ENCODE data around the gene LIPM. TPM values are rescaled to one million over a fixed set of nuclear protein-coding genes. Genes with fewer than 3 reads are reported as not detected.

The LIPM gene
- total and polyA plus RNA-seq, 4 experiments from 2014 or later: not detected

- Mint-ChIP-seq H3K4me3 (no peak overlapping the region), H3K36me3 (no peaks in the 10 kb centered on the region), H3K4me1 (peaks cover 0 to 5% (median 4%) of the 10 kb centered on the region in 4 donors), H3K9me3 (no peaks in the 10 kb centered on the region), H3K27ac (no peak overlapping the region), H3K27me3 (peaks cover 0 to 2% of the 10 kb centered on the region in 2 donors)
- H3K9me3 ChIP-seq (ENCODE audit: control insufficient read depth in 1 of 2, low read length in 2 of 2): no peaks in the 10 kb centered on the region
- H3K27me3 ChIP-seq (ENCODE audit: insufficient read depth, low read length): no peaks in the 10 kb centered on the region
- DNase-seq: no peak
- ChIA-PET POLR2A (ENCODE audit: partially characterized antibody) (no interaction called here), CTCF (ENCODE audit: partially characterized antibody) (interaction anchor here (1.6 kb wide), 1 partner anchor 171 kb away, joined by 4 read pairs; no protein-coding TSS in a partner anchor)
- H3K27ac ChIP-seq (ENCODE audit: low read depth, low read length): no peak overlapping the region
- no peaks in the 10 kb centered on the region for H3K36me3 ChIP-seq (ENCODE audit: insufficient read depth, low read length)
- H3K4me1 ChIP-seq (ENCODE audit: insufficient read depth, low read length): no peaks in the 10 kb centered on the region
- no peak overlapping the region for H3K4me3 ChIP-seq (ENCODE audit: low read length in 2 of 2)
- intact Hi-C loops (cut with micrococcal nuclease): no loop called here
Measured at GRCh38 chr10:88763441-88763840, 39.1 kb upstream of the LIPM start.

GRCh38 chr10:88764110-88764509 is 38.4 kb upstream of the LIPM start:
- no peak overlapping the region for H3K27ac Mint-ChIP-seq

GRCh38 chr10:88765816-88766215 is 36.7 kb upstream of the LIPM start:
- Mint-ChIP-seq H3K27ac (no peak overlapping the region), H3K4me1 (no peaks in the 10 kb centered on the region), H3K27me3 (peaks cover 0 to 2% of the 10 kb centered on the region in 2 donors), H3K36me3 (no peaks in the 10 kb centered on the region), H3K4me3 (no peak overlapping the region), H3K9me3 (no peaks in the 10 kb centered on the region)
- DNase-seq: no peak
- H3K36me3 ChIP-seq (ENCODE audit: insufficient read depth, low read length): no peaks in the 10 kb centered on the region
- ChIA-PET POLR2A (ENCODE audit: partially characterized antibody) (no interaction called here), CTCF (ENCODE audit: partially characterized antibody) (no interaction called here)
- H3K27ac ChIP-seq (ENCODE audit: low read depth, low read length): no peak overlapping the region
- no peaks in the 10 kb centered on the region for H3K27me3 ChIP-seq (ENCODE audit: insufficient read depth, low read length)
- intact Hi-C loops (cut with micrococcal nuclease): no loop called here
- H3K4me1 ChIP-seq (ENCODE audit: insufficient read depth, low read length): no peaks in the 10 kb centered on the region
- H3K9me3 ChIP-seq (ENCODE audit: control insufficient read depth in 1 of 2, low read length in 2 of 2): no peaks in the 10 kb centered on the region
- H3K4me3 ChIP-seq (ENCODE audit: low read length in 2 of 2): no peak overlapping the region

More at GRCh38 chr10:88764110-88764509, 38.4 kb upstream of the LIPM start:
- POLR2A ChIA-PET (ENCODE audit: partially characterized antibody): no interaction called here
- Histone ChIP-seq H3K27ac (ENCODE audit: low read depth, low read length) (no peak overlapping the region), H3K4me1 (ENCODE audit: insufficient read depth, low read length) (no peaks in the 10 kb centered on the region), H3K27me3 (ENCODE audit: insufficient read depth, low read length) (no peaks in the 10 kb centered on the region), H3K9me3 (ENCODE audit: control insufficient read depth in 1 of 2, low read length in 2 of 2) (no peaks in the 10 kb centered on the region), H3K36me3 (ENCODE audit: insufficient read depth, low read length) (no peaks in the 10 kb centered on the region), H3K4me3 (ENCODE audit: low read length in 2 of 2) (no peak overlapping the region)
- DNase-seq: no peak
- intact Hi-C loops (cut with micrococcal nuclease): no loop called here
- Mint-ChIP-seq H3K4me3 (no peak overlapping the region), H3K27me3 (peaks cover 0 to 2% of the 10 kb centered on the region in 2 donors), H3K36me3 (no peaks in the 10 kb centered on the region), H3K4me1 (peaks cover 0 to 5% (median 4%) of the 10 kb centered on the region in 4 donors), H3K9me3 (no peaks in the 10 kb centered on the region)
- CTCF ChIA-PET (ENCODE audit: partially characterized antibody): interaction anchor here (1.6 kb wide), 1 partner anchor 170 kb away, joined by 4 read pairs; no protein-coding TSS in a partner anchor

- H3K27ac ChIP-seq (ENCODE audit: low read depth, low read length): no peak overlapping the region
- H3K36me3 ChIP-seq (ENCODE audit: insufficient read depth, low read length): no peaks in the 10 kb centered on the region
- Mint-ChIP-seq H3K4me3 (no peak overlapping the region), H3K9me3 (peaks cover 0 to 8% (median 1%) of the 10 kb centered on the region in 8 donors), H3K4me1 (no peaks in the 10 kb centered on the region), H3K27ac (no peak overlapping the region), H3K27me3 (peaks cover 2 to 4% of the 10 kb centered on the region in 2 donors), H3K36me3 (no peaks in the 10 kb centered on the region)
- intact Hi-C loops (cut with micrococcal nuclease): no loop called here
- H3K4me3 ChIP-seq (ENCODE audit: low read length in 2 of 2): no peak overlapping the region
- ChIA-PET CTCF (ENCODE audit: partially characterized antibody) (no interaction called here), POLR2A (ENCODE audit: partially characterized antibody) (no interaction called here)
- H3K9me3 ChIP-seq (ENCODE audit: control insufficient read depth in 1 of 2, low read length in 2 of 2): no peaks in the 10 kb centered on the region
- no peaks in the 10 kb centered on the region for H3K27me3 ChIP-seq (ENCODE audit: insufficient read depth, low read length)
- no peak for DNase-seq
- H3K4me1 ChIP-seq (ENCODE audit: insufficient read depth, low read length): no peaks in the 10 kb centered on the region
Measured at GRCh38 chr10:88769384-88769783, 33.1 kb upstream of the LIPM start.

- no peaks in the 10 kb centered on the region for H3K36me3 Mint-ChIP-seq
- Histone ChIP-seq H3K36me3 (ENCODE audit: insufficient read depth, low read length) (no peaks in the 10 kb centered on the region), H3K27me3 (ENCODE audit: insufficient read depth, low read length) (no peaks in the 10 kb centered on the region), H3K9me3 (ENCODE audit: control insufficient read depth in 1 of 2, low read length in 2 of 2) (no peaks in the 10 kb centered on the region), H3K4me3 (ENCODE audit: low read length in 2 of 2) (no peak overlapping the region), H3K4me1 (ENCODE audit: insufficient read depth, low read length) (no peaks in the 10 kb centered on the region), H3K27ac (ENCODE audit: low read depth, low read length) (no peak overlapping the region)
- ChIA-PET POLR2A (ENCODE audit: partially characterized antibody) (no interaction called here), CTCF (ENCODE audit: partially characterized antibody) (interaction anchor here (0.9 kb wide), 1 partner anchor 30 kb away, joined by 3 read pairs; no protein-coding TSS in a partner anchor)
- H3K4me1 Mint-ChIP-seq: peaks cover 0 to 2% (median 0%) of the 10 kb centered on the region in 4 donors
- H3K27me3 Mint-ChIP-seq: peaks cover 0 to 2% of the 10 kb centered on the region in 2 donors
- no peaks in the 10 kb centered on the region for H3K9me3 Mint-ChIP-seq
- intact Hi-C loops (cut with micrococcal nuclease): no loop called here
- no peak overlapping the region for H3K27ac Mint-ChIP-seq
- no peak overlapping the region for H3K4me3 Mint-ChIP-seq
- DNase-seq: no peak
Measured at GRCh38 chr10:88781206-88781605, 21.3 kb upstream of the LIPM start.

- DNase-seq: no peak
- H3K27me3 Mint-ChIP-seq: peaks cover 2 to 3% of the 10 kb centered on the region in 2 donors
- Histone ChIP-seq H3K27me3 (ENCODE audit: insufficient read depth, low read length) (no peaks in the 10 kb centered on the region), H3K4me1 (ENCODE audit: insufficient read depth, low read length) (no peaks in the 10 kb centered on the region), H3K27ac (ENCODE audit: low read depth, low read length) (no peak overlapping the region), H3K4me3 (ENCODE audit: low read length in 2 of 2) (no peak overlapping the region), H3K9me3 (ENCODE audit: control insufficient read depth in 1 of 2, low read length in 2 of 2) (no peaks in the 10 kb centered on the region), H3K36me3 (ENCODE audit: insufficient read depth, low read length) (no peaks in the 10 kb centered on the region)
- H3K27ac Mint-ChIP-seq: no peak overlapping the region
- no peaks in the 10 kb centered on the region for H3K36me3 Mint-ChIP-seq
- peaks cover 0 to 2% (median 0%) of the 10 kb centered on the region in 4 donors for H3K4me1 Mint-ChIP-seq
- ChIA-PET POLR2A (ENCODE audit: partially characterized antibody) (no interaction called here), CTCF (ENCODE audit: partially characterized antibody) (no interaction called here)
- intact Hi-C loops (cut with micrococcal nuclease): no loop called here
- no peak overlapping the region for H3K4me3 Mint-ChIP-seq
- H3K9me3 Mint-ChIP-seq: no peaks in the 10 kb centered on the region
Measured at GRCh38 chr10:88782222-88782621, 20.3 kb upstream of the LIPM start.

GRCh38 chr10:88783724-88784123 is 18.8 kb upstream of the LIPM start:
- H3K4me3 Mint-ChIP-seq: no peak overlapping the region
- no peaks in the 10 kb centered on the region for H3K36me3 Mint-ChIP-seq
- Histone ChIP-seq H3K36me3 (ENCODE audit: insufficient read depth, low read length) (no peaks in the 10 kb centered on the region), H3K4me1 (ENCODE audit: insufficient read depth, low read length) (no peaks in the 10 kb centered on the region), H3K9me3 (ENCODE audit: control insufficient read depth in 1 of 2, low read length in 2 of 2) (no peaks in the 10 kb centered on the region), H3K27me3 (ENCODE audit: insufficient read depth, low read length) (no peaks in the 10 kb centered on the region), H3K27ac (ENCODE audit: low read depth, low read length) (no peak overlapping the region), H3K4me3 (ENCODE audit: low read length in 2 of 2) (no peak overlapping the region)
- H3K27me3 Mint-ChIP-seq: peaks cover 1 to 3% of the 10 kb centered on the region in 2 donors
- intact Hi-C loops (cut with micrococcal nuclease): no loop called here
- POLR2A ChIA-PET (ENCODE audit: partially characterized antibody): no interaction called here
- H3K4me1 Mint-ChIP-seq: peaks cover 0 to 2% (median 0%) of the 10 kb centered on the region in 4 donors
- H3K27ac Mint-ChIP-seq: no peak overlapping the region
- H3K9me3 Mint-ChIP-seq: no peaks in the 10 kb centered on the region
- no peak for DNase-seq
- CTCF ChIA-PET (ENCODE audit: partially characterized antibody): no interaction called here

Measured in CD4-positive, alpha-beta memory T cell (primary cell).